Fibroblast of upper back skin (primary cell): ENCODE results near the gene FGF14.
A peak's percentile ranks its signal among the peaks of the same experiment; 100 is the strongest.

Experiments
- DNase-seq: peaks from one replicate; pipeline ENCODE4 v3.0.0-alpha.2; 2013

The FGF14 gene

DNA sequence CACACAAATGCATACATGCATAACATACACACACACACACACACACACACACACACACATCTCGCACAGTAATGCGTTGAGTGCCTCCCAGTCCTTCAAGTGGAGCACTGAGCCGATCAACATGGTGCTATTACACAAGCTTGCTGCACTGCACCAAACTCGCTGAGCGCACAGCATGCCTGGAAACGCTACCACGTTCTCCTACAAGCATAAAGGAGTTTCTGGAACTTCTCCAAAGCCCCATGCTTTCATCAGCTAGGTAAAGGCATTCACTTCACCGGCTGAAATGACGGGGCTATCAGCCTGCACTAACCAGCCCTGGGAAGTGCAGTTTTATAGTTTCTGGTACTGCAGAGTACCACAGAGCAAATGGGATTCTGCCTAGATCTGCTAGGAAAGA is 92.7 kb downstream of the FGF14 start:
- no peak for DNase-seq

DNA sequence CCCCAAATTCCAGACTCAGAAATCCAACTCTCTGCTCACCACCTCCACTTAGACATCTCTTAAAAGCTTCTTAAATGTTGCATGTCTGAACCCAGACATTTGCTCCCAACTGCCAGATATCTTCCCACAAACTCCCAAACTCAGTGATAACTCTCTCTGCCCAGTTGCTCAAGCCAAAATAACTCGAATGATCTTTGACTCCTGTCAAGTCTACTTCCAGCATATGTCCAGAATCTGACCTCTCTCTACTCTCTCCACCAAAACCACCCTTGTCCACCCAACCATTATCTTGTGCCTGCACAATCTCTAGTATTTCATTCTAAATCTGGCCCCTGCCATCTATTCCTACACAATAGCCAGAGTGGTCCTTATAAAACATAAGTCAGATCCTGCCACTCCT is 99.3 kb downstream of the FGF14 start:
- DNase-seq = no peak

DNA sequence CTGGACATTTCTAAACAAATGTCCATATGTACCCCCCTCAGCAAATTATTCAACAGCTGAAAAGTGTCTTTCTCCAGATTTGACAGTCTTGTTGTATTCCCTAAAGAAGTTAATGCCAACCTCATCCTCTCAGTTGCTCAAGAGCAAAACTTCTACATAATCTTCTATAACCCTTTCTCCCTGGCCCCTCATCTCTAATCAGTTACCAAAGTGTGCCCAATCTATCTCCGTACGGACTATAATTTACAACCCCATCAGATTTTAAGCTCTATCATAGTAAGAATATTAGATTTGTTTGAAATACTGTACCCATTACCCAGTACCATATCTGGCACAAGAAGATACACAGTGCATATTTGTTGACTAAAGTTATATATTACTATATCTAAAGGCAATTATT is 101.5 kb downstream of the FGF14 start:
- DNase-seq = no peak

DNA sequence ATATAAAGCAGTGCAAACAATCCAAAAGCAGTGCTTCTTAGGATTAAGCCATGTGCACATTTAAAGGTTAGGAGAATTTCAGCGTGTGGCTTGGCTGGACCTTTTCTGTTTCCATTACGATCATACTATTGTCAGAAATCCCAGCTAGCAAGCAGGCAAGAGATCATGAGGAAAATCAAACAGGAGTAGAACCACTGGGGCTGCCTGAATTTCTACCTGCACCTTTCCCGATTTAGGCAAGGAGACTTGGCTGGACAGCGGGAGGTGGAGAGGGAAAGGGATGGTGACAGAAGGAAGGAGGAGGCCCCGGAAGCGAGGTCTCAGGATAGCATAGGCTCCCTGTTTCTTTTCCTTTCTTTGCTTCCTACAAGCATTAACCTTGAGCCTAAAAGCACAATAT is 102.5 kb downstream of the FGF14 start:
- DNase-seq = no peak

DNA sequence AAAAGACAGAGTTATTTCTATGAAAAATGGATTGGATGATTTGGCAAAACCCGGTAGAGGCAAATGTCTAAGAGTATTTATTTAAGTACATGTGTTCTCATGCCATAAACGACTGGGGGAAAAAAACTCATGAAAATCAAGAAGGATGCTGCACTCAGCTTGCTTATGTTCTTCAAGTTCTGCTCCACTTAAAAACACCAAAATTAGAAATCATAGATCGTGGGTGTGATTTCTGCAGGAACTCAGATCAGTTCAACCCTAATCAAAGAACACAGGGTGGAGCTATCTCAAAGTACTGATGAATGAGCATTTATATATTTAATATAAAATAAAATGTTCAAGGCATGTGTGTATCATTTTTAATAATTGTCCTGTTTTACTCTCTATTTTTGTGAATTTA is 103.8 kb downstream of the FGF14 start:
- no peak for DNase-seq

DNA sequence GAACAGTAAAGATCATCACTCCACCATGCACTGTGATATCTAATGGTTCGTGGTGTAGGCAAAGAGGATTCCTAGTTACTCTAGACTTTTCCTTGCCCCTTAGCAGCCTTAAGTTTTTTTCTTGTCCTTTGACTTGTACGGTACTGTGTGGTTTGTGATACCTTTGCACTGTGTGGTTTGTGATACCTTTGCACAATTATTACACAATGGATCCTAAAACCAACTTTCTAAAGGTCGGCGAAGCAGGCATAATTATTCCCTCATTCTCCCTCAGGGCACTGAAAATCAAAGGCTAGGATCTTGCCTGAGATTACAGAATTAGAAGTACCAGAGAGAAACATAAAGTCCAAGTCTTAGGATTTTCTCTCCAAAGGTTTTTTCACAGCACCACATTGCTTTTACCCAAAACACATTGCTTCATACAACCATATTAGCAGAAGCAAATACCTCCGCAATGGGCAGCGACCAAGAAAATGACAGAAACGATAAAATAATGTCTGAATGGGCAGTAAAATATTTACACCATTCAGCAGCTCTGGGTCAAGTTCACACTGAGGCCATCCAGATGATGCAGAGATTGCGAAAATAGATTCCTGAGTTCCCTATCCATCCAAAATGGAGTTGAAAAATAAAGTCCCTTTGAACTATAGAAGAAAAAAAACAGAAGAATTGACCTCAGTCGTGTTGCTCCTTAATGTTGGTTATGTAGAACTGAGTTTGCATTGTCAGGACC is 106.4 kb downstream of the FGF14 start:
- DNase-seq = peak; percentile 68

DNA sequence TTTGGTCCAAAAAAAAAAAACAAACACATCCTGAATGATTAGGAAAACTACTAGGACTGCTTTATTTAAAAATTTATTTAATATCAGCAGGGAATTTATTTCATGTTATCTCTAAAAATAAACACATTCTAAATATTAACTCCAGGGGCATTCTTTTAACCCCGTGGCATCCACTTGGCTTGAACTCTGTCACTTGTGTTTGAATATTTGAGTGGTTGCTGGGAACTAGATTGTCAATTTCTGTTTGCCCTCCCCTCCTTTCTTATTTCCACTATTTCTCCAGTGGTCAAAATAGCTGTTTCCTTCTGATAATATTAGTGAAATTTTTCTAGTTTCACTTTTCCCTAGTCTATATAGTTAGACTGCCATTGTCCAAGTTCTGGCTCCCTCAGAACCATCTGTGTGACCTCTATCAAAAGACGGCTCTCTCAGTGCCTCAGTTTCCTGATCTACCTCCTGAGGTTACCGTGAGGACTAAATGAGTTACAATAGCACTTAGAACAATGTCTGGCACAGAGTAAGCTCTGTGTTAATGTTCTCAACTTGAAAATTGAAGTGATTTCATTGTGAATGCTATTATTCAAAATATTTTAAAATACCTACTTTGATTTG is 107.3 kb downstream of the FGF14 start:
- no peak for DNase-seq

DNA sequence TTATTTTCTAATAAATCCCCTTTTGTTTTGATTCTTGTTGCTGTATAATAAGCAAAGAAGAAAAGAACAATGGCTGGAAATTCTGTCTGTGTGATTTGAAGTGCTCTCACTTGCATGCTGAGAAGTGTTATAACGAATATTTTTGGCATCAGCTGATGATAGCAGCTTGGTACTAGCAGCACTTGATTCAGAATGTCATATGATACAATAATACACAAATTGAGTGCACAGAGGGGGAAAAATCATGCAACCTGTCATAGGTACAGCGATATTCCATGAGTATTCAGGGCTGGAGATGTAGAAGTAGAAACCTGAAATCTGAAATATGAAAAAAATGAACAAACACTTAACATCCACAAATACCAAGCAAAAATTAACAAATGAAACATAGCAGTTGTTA is 108.1 kb downstream of the FGF14 start:
- DNase-seq = no peak

DNA sequence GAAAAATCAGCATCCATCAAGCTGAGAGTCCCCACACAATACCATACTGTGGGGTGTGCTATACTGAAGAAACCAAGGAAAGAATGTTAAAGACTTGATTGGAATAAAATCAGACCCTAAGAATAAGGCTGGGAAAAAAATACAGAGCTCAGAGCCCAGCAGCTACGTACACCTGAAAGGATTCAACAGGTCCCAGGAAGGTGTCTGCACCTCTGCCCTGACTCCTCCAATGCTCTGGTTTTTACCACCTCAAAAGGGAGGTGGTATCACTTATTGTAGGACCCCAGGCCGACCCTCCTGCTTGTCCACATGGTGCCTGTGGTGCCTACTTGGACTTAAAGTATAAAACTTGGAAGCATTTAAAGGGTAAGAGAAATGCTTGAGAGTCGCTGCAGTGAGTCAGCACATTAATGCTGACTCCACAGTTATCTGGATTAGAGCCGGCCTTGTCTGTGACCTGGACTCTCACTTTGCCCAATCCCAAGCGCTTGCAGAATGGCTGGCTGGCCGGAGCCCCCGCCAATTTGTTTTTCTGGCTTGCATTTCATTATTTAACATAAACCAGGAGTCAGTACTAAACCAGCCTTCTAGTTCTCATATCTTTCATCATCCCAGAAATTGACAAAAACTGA is 110.1 kb downstream of the FGF14 start:
- peak; percentile 8 for DNase-seq

DNA sequence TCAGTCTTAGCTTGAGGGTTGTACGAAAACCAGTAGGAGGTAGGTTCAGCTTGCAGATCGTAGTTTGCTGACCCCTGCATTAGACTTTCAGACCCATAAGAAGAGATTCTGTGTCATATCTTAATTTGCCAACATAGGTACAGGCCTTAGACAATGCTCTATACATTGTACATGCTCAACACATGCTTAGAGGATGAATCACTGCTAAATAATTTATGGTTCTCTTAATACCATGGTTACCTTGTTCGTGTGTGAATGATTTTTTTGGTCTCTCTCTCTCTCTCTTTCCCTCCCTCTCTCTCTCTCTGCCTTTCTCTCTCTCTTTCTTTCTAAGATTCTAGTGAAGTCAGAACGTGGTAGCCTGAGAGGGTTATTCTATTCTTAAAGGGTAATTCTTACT is 112.2 kb downstream of the FGF14 start:
- peak; percentile 17 for DNase-seq

DNA sequence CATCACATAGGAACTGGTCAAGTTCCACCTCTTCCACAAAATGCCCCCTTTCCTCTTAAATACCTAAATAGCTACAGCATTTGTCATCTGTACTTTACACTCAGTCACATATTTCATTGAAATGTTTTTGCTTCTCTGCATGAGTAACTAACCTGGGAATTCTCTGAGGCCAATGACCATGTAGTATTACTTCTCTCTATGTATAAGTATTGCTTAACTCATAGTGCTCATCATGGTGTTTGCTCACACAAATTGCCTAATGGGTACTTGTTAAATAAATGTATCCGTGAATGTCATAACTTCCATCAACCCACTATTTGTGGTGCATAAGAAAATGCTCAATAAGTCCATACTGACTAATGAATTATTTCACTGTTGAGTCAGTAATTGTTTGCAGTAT is 115.5 kb downstream of the FGF14 start:
- DNase-seq = peak; percentile 82

DNA sequence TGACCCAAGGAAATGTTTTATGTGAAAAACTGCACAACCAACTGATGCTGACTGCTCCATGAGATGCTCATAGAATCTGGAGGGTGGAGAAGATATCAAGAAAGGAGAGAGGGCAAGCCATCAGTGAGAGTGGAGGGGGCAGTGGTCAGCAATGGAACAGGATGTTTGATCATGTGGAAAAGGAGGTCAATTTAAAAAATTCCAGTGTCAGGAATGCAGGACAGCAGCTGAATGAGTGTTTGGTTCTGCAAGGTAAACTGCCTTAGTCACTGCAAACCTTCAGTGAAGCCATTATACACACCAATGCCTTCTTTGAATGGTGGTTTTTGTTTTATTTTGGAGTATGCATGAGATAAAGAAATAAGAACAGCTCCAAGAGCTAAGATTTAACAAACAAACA is 121.5 kb downstream of the FGF14 start:
- no peak for DNase-seq

DNA sequence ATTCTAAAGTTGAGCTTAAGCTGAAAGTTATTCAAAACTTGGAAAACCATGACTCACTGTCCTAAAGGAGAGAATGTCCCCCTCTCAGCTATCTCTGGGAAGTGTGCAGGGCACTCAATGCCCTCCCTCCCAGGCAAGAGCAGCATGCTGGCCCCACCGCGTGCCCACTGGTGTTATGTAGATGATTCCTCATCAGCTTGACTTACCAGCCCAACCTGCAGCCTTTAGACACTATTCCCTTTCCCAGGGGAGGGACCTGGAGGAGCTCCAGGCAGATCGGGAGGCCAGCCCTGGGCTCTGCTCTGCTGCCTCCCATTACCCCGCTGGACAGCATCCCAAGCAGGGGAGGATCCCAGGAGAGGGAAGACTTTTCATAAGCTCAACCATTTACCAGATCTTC is 124.6 kb downstream of the FGF14 start:
- DNase-seq = peak; percentile 13

DNA sequence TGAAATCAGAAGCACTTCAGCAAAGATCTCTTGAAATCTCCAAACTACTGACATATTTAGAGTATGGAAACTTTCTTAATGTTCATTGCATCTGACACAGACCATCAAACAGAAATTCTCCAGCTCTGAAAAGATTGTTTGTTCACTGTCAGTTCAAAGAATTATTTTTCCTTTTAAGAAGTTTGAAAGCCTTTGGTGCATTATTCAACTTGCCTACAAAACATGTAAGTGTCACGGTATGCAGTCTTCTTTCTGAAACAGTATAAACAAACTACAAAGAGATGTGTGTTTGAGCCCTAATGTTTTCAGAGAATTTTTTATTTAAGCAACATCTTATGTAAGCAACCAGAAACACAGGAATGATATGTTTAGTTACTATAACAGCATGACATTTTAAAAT is 125.4 kb downstream of the FGF14 start:
- DNase-seq = no peak

DNA sequence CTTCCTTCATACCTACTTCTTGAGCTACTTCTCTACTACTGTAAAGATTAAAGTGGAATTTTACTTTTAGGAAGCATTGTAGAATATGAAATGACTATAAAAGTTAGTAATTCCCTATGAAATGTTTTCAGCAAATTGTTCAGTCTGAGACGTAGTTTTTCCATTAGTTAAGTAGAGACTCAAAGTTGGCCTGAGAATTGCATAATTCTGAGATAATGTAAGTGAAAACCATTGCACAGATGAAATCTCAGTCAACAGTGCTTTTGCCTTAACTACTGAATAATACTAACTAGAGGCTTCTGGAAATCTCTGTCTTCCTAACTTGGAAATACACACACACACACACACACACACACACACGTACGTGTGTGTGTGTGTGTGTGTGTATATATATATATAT is 125.9 kb downstream of the FGF14 start:
- DNase-seq = no peak

DNA sequence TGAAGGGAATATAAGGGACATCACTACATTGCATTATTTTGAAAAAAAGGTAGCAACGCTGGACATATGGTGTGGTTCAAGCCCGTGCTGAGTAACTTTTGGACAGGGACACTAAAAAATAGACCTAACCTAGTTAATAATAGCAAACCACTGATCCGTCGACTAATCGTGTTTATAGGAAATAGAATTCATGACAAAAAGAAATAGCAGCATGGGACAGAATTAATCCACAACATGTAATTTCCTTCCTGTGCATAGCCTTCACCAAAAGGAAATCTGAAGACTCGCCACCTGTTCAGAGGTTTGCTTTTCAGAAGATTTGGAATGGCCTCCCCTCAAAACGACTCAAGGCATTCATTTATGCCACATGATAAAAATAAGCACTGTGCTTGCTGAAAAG is 128.7 kb downstream of the FGF14 start:
- DNase-seq = no peak

DNA sequence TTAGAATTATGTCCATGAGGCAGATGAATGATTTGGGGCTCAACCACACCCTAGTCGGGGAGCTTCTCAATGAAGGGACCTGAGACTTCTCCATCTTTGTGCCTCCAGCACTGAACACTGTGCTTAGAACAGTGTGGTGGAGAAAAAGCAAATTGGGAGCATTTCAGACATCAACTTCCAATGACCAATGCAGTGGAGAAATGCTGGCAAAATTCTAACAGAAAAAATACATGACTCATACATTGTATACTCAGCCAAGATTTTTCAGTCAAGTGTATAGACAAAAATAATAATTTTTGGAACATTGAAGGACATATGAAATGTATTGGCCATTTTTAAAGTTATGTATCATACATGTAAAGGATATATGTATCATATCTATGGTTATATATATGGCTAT is 134.7 kb downstream of the FGF14 start:
- no peak for DNase-seq

DNA sequence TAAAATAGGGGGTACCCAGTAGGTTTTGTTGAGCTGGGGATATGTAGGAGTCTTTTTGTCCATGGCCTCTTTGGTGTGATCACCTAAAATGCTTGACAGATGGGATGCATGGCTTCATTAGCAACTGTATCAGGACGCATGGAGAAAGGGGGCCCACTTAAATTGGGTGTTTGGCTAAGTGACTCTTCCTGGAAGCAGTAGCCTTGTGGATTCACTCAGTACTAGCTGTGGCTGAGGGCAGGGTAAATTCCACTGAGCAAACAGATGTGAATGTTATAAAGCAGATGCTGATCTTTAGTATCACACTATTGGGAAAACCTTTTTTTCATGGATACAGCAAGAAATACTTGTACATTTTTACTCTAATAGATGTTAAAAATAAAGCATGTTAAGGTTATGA is 140.0 kb downstream of the FGF14 start:
- no peak for DNase-seq

DNA sequence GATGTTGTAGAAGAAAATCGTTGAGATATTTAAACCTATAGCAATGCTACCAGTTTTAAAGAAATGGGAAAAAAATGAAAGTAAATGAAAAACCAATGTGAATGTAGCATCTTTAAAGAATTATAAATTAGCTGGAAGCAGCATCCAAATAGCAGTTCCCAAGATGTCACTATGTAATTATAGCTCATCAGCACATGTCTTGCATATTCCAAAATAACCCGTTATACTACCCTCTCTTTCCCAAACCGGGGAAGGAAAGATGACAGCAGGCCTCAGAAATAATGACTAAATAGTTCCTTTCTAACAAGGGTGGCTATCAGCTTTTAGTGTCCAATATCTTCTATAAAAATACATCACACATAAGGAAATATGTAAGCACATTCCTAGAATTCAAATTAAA is 140.5 kb downstream of the FGF14 start:
- no peak for DNase-seq

DNA sequence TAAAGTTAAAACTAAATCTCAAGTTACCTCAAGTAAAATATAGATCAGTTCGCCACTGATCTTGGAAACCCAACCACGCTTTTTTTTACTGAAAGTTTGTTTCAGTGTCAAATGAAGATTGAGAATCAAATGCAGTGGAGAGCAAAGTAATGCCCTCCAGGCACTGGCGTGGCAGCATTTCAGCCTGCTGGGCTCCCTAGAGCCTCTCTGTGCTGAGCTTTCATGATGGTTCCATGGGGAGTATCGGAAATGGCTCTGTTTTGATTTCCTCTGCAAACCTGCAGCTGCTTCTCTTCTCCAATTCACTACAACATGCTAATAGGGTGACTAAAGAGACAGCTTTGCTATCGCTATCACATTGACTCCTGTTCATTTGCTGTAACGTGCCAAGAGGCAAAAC is 141.6 kb downstream of the FGF14 start:
- no peak for DNase-seq

DNA sequence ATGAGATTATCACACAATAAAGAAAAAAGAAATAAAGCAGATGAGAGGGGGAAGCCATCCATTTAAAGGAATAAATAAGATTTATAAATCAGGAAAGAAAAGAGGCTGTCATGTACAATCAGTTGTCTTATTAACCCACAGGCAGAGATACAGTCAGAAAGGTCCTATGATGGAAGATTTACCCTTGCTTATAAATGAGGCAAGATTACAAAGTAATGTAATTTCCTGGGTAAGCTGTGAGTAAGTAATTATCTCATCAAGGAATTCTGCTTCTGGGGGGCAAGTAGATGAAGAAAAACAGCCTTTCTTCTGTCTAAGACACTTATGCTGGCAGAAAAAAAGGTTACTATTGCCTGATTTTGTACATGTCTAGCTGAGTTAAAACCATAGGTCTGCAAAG is 146.4 kb downstream of the FGF14 start:
- DNase-seq = no peak

DNA sequence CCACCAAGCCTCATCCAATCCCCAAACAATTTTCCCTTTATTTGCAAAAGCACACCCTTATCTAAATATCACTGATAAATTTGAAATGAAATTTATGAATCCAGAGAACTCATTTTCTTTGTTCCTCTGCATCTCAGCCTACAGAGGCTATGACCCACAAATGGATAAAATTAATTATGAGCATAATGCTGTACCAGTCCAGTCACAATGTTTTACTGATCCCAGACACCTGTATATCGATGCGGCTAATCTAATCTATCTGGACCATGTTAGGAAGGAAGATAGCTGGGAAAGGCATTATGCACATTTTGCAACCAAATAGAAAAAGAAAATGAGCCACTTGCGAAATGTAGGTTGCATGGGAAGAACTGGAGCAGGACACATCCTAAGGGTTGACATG is 150.0 kb downstream of the FGF14 start:
- DNase-seq = no peak

DNA sequence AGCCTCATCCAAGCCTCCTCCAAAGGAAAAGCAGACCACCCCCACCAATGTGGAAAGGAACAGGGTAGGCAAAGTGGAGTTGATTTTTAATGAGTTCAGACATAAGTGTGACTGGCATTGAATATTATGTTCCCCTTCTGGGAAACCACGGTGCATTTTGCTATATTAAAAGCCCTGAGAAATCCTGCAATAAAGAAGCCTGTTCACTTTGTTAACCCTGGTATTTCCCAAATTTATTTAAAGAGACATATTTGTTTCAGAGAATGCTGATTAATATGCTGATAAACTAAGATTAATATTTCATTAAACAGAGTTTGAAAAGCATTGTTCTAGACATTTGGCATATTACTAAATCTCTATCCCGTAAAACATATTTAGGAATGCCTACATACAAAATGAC is 151.4 kb downstream of the FGF14 start:
- DNase-seq = no peak

DNA sequence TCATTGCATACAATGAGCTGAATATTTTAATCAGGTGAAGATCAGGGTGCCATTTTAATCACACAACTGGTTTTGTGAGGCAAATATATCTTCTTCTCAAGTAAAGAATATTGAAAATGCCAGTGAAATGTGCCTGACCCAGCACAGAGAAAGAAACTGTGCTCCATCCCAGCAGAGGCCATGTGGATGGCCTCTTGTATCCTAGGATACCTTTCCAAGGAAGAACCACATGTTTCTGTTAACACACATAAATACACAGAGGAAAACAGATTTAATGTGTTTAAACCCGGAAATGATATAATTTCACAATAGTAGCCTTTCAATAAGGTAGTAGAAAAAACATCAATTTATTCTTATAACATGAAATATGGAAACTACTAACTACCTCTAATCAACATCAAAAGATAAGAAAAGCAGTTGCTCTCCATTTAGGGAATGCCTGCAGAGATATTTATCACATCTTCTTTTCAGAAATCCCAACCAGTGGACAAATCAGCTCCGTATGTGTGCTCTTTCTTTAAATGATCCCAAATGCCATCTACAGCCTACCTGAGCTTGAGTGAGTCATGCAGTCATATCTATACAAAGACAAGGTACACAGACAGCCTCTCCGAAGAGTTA is 157.1 kb downstream of the FGF14 start:
- DNase-seq = no peak
